Fibroblast of skin of right quadriceps (primary cell): ENCODE data around the gene ACADSB.

ENCODE experiments used
- DNase-seq: peaks from one replicate; pipeline ENCODE4 v3.0.0-alpha.2; 2013

Gene ACADSB

DNA sequence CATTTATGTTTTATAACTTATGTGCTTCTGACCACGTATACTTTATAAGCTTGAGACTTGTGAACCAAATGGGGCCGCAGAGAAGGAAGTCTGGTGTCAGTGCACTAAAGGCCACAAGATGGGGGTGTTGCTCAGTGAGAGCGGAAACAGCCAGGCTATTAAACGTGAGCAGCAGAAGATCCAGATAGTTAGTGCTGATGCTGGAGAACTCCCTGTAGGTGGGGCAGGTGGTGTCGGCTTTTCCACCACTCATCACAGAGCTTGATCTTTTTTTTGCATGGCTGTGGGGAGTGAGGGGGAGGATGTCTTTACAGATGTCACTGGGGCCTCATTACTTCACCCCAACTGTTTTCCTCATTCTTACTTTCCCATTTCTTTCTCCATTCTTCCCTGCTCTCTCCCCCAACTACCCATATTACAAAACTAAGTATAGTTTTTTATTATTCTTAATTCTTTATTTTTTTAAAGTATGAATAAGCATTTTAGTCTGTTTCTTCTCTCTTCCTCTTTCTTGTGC, 34.7 kb downstream of the ACADSB start:
- peak; percentile 51 for DNase-seq

DNA sequence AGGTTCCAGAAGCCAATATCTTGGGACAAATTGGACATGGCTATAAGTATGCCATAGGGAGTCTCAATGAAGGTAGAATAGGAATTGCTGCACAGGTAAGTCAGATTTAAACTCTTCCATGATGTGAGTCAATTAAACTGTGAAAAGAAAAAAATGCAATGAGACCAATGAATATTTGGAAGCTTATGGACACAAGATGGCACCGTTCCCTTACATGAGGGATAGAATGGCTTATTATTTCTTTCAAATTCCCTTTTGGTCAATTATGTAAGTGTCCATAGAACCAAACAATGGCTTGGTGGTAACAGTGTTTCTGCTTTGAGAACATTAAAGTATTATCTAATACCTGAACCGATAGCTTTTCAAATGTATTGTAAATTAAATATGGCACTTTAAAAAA, 35.6 kb downstream of the ACADSB start:
- DNase-seq = no peak

DNA sequence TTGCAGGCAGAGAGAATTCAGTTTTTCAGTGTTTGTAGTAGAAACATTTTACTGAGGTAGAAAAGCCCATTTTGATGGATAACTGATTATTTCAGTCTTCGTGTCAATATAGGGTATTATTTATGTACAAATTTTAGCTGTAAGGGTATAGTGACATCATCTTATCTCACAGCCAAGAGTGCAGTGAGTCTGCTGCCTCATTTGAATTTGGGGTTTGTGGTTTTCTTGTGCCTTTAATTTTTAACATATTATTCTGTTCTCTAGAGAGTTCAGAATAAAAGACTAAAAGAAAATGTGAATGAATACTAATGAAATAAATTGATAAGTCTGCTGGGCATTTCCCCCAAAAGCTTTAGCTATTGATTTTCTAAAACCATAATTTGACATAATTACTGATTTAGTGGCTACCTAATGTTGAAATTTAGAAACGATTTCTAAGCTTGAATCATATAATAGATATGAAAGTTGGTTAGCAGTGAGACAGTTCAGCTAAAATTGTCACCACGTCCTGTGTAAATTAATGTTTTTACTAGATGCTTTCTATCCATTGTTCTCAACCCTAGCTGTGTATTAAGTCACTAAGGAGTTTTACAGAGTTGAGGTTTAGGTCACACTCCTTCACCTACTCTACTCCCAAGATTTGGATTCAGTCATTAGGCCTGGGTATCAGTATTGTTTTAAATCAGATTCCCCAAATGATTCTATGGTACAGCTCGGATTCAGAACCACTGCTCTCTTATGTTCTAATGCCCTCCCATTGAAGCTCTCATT, 37.3 kb downstream of the ACADSB start:
- DNase-seq = no peak

DNA sequence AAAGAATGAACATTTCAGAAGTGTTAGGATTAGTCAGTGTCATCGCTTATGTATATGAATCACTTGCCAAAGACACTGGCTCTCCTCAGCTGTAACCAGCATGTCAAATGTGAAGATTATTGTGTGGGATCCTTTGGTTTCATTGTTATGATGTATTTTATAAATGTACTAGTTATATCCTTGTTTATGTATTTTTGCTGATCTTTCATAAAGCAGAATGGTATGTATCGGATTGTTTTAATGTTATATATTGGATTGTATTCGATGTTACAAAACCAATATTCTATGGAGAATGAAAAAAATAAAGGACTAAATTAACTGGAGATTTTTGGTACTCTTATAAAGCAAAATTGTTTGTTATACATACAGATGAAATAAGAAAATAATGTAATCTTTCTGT, 49.2 kb downstream of the ACADSB start:
- DNase-seq = no peak

DNA sequence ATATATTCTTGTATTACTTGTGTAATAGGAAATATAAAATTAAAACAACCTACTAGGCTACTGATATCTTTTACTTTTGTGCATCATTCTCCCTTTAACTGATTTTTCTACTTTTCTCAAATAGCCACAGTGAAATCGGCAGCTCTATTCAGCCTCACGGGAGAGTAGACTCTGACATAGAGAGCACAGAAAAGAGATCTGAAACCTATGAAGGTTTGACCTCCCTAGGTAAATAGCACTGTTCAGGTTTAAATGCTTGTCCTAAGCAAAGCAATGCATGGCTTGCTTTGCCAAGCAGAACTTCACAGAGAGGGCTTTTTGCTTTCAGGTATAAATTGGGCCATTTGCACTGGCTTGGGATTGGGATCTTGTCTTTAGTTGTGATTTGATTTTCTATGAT, 53.1 kb downstream of the ACADSB start:
- DNase-seq = no peak

DNA sequence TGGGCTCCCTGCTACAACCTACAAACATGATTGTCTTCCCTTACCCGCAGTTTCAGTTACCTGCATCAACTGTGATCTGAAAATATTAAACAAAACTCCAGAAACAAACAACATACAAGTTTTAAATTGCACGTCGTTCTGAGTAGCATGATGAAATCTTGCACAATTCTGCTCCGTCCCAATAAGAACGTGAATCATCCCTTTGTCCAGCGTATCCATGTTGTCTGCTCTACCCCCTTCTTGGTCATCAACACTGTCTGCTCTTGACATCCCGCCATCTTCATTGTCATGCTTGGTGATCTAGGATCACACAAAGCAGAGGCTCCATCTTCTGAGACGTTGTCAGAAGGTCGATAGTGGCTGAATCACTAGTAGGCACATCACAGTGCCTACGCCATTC, 53.9 kb downstream of the ACADSB start:
- DNase-seq = no peak

DNA sequence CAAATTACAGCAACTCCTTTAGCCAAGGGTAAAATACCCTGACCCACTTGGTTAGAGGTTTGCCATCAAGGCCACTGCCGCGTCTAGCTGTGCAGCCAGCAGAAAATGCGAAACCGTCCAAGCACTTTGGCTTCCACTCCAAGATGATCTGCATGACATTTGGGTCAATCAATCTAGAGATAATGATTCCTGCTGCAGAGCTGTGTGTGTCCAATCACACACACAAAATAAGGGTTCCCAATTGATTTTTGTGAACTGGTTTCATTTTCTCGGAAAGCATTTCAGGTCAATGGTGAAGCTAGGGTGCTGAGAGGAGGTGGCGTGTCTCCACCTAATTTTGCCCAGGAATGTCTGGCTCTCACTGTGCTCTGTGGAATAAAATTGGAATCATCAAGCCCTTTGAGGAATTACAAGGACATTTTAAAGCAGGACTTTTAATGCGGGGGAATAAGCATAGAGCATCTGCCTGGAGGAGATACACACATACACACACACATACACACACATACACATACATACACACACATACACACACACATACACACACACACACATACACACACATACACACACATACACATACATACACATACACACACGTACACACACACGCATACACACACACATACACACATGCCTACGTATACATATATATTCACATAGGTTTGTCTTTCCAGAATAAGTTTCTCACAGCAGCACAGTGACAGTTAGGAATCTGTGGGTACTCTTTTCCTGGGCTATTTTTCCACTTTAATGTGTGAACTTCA, 59.5 kb downstream of the ACADSB start:
- DNase-seq = no peak

DNA sequence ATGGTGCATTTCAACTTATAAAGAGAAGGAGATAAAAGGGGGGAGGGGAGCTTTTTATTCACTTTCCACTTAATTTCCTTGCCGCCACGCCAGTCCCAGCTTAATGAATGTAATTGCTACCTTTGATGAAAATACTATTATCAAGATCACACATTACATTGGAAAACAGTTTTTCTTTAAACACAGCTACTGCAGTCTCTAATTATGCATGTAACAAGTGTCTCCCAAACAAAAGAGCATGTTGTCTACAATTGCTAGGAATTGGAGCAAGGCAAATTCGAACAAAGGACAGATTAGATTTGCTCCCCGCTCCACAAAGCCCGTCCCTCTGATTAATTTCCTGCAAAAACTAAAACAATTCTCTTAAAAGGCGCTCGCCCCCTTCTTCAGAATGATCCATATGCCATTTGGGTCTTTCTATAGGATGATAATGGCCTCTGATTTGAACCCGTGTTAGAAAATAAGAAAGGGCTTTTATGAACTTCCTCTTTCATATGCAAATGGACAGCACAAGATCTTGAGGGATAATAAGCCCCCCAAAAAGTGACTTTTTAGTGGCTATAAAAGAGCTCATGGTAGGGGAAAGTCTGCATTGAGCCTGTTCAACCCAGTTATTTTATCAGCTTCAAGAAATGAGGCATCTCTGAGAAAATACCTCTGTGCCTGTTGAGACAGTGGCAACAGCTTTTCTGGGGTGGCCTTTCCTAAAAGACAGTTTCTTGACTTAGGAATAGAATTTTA, 60.6 kb downstream of the ACADSB start:
- no peak for DNase-seq

DNA sequence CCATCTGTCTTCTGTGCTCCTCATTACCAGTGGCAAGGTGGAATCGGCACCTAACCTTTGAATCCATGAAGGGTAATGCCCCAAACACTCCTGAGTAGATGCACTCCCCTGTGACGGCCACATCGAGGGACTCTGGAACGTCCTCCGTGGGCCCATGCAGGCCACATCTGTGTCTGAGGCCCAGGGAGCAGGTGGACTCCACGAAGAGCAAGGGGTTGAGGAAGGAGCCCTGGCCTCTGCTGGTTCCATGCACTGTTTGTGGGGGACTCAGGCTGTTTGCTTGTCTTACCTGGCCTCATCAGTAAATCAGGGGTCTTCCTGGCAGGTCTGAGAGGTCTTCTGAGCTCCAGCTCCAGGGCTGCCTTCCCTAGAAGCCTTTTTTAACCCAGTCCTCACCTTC, 64.4 kb downstream of the ACADSB start:
- no peak for DNase-seq

DNA sequence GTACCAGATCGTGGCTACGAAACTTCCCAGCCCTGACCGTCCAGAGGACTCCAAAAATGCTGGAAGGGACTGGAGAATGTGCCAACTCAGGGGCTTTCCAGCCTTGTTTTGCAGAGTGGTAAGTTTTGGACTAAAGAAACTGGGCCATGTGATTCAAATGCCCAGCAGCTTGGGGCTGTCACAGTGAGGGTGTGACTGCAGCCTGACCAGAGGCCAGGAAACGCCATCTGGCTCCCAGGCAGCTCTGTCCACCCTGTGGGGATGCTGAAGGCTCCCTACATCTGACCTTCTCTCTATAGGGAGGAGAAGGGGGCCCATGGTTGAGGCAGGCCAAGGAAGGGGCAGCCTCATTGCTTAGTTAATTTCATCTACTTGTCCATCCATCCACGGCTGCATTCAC, 65.4 kb downstream of the ACADSB start:
- DNase-seq = no peak

DNA sequence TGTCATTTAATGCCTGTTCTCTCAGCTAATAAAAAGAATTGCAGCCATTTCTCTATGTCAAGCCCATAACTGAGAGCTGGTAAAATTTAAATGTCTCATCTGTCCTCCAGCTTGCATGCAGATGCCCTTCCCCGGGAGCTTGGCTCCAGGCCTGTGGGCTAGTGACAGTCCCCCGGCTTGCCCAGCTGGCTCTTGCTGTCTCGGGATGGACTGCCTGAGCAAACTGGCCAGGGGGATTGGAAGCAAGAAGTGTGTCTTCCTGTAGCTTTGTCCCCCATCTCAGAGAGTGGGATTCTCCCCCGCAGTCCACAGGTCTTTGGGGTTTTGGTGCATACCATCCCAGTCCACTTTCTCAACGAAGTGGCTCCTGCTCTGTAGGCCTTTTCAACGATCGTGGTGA, 73.1 kb downstream of the ACADSB start:
- no peak for DNase-seq

DNA sequence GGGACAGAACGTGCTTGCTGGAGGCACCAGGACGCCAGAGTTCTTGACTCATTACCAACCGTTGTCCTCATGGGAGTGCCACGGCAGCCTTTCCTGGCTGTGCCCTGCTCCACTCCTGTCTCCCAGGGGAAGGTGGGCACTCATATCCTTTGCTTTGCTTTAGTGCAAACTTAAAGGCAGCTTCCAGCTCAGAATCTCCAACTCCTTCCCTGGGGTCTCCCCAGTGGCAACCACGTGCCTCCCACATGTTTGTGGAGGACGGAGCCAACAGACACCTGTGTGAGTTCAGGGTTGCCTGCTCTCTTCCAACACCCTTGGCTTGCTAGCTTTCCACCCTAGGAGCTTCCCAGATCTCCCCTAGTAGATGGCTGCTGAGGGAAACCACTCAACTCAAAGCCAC, 75.0 kb downstream of the ACADSB start:
- no peak for DNase-seq

DNA sequence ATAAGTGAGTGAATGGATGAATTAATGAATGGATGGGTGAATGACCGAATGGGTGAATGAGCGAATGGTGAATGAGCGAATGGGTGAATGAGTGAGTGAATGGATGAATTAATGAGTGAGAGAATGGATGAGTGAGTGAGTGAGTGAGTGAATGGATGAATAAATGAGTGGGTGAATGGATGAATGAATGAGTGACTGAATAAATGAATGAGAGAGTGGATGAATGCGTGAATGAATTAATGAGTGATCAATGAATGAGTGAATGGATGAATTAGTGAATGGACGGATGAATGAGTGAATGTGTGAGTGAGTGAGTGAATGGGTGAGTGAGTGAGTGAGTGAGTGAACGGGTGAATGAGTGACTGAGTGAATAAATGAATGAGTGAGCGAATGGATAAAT, 77.5 kb downstream of the ACADSB start:
- no peak for DNase-seq

DNA sequence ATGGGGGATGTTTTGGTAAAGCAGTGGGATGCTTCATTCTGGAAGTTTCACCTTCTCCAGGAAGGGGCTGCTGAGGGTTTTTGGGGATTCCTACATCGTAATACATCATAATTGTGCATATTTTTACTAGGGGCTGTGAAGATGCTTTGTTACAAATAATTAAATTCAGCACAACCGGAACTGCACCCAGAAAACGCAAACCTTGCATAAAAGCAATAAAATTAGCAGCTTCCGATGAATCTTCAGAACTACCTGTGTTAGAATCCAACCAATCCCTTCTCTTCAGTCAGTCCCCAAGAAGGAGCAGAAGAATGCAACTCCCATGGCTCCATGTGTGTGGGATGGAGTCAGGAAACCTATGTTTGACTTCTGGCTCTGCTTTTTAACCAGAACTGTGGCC, 78.5 kb downstream of the ACADSB start:
- no peak for DNase-seq

DNA sequence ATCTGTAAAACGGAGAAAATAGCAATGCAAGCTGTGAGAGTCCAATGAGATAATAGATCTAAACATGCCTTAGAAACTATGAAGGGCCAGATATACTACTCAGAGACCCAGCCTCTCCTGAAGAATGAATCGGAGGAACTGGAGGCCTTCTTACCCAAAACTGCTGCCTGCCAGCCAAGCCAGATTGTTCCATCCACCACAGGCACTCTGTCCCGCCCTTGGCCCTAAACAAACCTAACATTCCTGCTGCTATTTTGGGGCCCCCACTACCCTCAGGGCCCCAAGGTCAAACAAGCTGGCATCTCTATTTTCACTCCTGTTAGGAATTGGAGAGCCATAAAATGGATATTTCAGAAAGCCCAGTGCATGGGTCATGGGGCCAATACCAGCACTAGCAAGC, 79.0 kb downstream of the ACADSB start:
- no peak for DNase-seq

DNA sequence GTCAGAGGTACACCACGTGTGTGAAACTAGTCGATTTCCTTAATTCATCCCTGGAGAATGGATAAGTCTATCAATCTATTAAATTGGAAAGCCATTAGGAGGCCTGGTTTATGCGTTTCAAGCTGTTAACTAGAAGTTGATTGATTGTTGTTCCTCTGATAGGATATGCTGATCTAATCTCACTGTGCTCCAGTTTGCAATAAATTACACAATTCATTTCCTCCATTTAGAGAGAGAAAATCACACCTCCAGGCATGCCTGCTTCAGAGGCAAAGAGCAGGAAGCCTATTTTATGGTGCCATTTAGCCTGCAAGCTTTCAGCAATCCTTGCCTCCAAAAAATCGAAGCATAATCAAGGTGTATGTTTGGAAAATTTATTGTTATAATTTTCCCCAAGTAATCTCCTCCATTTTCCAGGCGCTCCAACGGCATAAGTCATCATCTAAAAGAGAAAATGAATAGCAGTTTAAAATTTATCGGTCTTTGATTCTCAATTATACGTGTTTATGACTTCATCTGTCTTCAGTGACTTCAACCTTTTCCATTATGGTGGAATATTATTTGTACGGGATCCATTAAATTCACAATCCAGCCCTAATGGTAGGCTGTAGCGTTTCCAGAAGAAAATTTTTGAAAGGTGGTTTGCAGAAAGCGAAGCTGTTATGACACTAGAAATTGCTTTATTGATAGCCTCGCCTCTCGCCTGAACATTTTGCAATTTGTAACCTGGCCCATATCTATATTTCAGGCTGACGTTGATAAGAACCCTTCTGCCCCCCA, 84.0 kb downstream of the ACADSB start:
- DNase-seq = no peak

DNA sequence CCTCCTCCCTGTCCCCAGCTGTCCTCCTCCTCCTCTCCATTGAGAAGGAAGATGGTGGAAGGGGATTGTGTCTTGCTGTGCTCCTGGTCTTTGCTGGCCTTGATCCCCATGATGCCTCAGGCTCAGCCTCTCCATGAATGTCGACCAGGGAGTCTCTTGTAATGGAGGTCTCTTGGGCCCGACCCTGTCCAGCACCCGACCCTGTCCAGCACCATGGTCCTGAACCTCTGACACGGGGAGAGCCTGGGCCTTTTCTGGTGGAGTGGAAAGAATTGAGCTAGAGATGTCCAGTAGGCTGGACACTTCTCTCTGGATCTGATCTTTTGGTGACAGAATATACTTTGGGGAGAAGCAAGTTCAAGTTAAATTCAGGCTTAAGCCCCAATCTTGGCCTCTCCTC, 84.7 kb downstream of the ACADSB start:
- DNase-seq = no peak

DNA sequence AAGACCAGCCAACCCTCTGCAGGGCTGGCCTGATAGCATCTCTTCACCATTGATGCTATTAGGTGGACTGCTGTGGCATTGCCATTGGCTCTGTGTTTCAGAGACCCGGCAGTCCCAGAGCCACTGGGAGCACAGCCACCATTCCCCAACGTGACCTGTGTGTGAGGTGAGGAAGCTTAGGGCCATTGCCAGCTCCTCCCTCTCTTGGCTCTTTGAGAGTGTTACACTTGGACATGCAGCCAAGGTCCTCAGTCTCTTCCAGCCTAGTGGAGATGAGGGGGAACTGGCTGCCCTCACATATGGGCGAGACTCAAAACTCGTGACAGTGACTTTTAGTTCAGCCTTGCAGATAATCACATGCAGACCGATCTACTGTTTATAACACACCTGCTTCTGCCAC, 87.6 kb downstream of the ACADSB start:
- no peak for DNase-seq

DNA sequence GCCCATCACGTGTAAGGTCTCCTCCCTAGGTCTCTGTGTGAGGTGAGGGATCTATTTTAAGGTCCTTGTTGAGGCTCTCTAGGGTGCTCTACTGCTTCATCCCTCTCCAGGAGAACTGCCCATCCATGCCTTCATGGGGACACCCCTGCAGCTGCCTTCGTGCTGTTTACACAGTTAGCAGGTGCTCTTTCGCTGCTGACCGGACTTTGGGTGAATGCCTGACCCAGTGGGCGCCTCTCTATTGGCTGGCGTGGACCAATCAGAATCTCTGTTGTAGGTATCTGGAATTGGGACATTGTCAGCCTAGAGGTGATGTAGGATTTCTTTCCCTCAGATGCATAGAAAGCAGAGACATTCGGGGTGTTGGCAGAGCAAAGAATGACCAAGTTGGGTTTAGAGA, 88.2 kb downstream of the ACADSB start:
- no peak for DNase-seq

DNA sequence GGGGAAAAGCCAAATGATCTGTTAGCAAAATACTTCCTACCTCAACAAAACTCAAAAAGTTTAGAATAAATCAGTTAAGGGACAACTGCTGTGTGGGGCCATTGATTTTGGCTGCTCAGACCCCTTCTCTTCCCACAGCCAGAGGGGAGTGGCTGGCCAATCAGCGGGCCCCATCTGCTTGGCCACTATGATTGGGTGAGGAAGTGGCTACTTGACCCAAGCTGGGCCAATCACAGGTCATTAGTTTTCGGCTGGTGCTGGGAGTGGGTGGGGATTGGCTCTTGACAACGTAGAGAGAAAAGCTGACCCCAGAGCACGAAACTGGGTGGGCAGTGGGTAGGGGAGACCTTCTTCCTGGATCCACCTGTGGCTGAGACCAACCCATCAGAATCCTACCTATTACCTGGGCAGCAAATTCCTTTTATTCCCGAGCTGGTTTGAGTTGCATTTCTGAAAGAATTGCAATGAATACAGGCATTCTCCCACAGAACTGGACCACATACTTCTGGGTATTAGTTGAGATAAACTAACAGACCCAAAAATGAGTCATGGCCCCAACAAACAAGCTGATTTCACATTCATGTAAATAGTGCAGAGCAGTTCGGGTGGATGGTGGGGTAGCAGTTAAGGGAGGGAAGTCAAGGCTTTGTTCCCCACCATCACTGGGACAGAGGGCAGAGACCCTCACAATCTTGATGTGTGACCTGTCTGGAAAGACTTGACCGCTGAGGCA, 91.4 kb downstream of the ACADSB start:
- no peak for DNase-seq

DNA sequence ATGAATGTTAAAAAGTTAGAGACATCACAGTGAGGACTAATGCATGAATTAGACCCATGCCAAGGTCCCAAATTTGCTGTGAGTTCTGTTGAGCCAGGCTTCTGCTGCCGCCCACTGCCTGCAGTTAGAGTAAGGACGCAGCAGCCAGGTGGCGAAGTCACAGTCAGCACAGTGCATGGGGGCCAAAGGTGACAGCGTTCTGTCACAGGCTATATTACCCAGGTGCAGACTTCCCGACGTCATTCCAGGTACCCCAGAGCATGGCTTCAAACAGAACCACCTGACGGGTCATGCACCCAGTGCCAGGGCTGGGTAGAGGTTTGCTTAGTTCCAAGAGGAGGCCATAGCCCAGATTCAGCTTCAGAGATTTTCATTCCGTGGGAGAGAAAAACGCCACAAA, 93.1 kb downstream of the ACADSB start:
- DNase-seq = no peak

DNA sequence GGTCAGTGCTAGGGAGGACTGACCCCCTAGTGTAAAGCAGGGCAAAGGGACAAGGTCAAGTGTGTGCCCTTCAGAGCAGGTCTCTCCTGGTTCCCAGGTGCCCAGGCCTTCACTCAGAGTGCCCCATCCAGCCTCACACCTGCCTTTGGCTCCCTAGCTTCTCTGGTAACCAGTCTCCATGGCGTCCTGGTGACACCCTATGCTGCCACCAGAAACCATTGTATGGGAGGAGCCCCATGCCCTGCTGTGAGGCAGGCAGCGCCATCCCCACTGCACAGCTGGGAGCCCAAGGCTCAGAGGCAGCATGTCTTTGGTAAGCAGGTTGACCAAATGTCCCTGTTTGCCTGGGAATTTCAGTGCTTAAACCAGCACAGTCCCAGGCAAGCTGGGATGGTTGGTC, 93.9 kb downstream of the ACADSB start:
- no peak for DNase-seq
